HG03565 (cell line): ENCODE results near the gene FKBP1A.
"Not testable (repeated sequence)": the region's sequence is repeated elsewhere in the genome, so short reads cannot be mapped to it uniquely, and the experiment has no call there.

ENCODE experiments used
- ATAC-seq: cut with Tn5 transposase; IDR thresholded peaks from one replicate; pipeline ENCODE4 v1.9.1; 2021; ENCODE audit warnings: mild to moderate bottlenecking, moderate library complexity; ENCODE audit not compliant: unreplicated experiment

Gene FKBP1A

GRCh38 chr20:1417790-1418189 lies 24.9 kb upstream of the FKBP1A start:
- ATAC-seq, result no peak

- ATAC-seq, result no peak
Observed at GRCh38 chr20:1417273-1417672, 24.4 kb upstream of the FKBP1A start.

GRCh38 chr20:1415667-1416468 lies 23.0 kb upstream of the FKBP1A start:
- ATAC-seq, result no peak

- no peak for ATAC-seq
Observed at GRCh38 chr20:1414982-1415381, 22.1 kb upstream of the FKBP1A start.

- no peak for ATAC-seq
Observed at GRCh38 chr20:1405801-1406200, 12.9 kb upstream of the FKBP1A start.

GRCh38 chr20:1403624-1404023 lies 10.8 kb upstream of the FKBP1A start:
- no peak for ATAC-seq

GRCh38 chr20:1402149-1402548 lies 9.3 kb upstream of the FKBP1A start:
- no peak for ATAC-seq

GRCh38 chr20:1401451-1401907 lies 8.6 kb upstream of the FKBP1A start:
- no peak for ATAC-seq

- not testable (repeated sequence) for ATAC-seq
Observed at GRCh38 chr20:1399678-1400366, 7.0 kb upstream of the FKBP1A start.

- not testable (repeated sequence) for ATAC-seq
Observed at GRCh38 chr20:1398185-1398584, 5.3 kb upstream of the FKBP1A start.

GRCh38 chr20:1397710-1398109 lies 4.9 kb upstream of the FKBP1A start:
- no peak for ATAC-seq

- ATAC-seq, result no peak
Observed at GRCh38 chr20:1396702-1397101, 3.8 kb upstream of the FKBP1A start.

- no peak for ATAC-seq
Observed at GRCh38 chr20:1396264-1396663, 3.4 kb upstream of the FKBP1A start.

- ATAC-seq, result no peak
Observed at GRCh38 chr20:1394686-1395085, 1.8 kb upstream of the FKBP1A start.

- ATAC-seq, result no peak
Observed at GRCh38 chr20:1393507-1393882, 641 bp upstream of the FKBP1A start.

- ATAC-seq, result no peak
Observed at GRCh38 chr20:1392443-1392692, 486 bp downstream of the FKBP1A start.

- no peak for ATAC-seq
Observed at GRCh38 chr20:1391640-1392442, 1.0 kb downstream of the FKBP1A start.

GRCh38 chr20:1390581-1391403 lies 2.1 kb downstream of the FKBP1A start:
- ATAC-seq, result no peak

GRCh38 chr20:1389703-1390580 lies 2.9 kb downstream of the FKBP1A start:
- no peak for ATAC-seq
